ENCODE data around the gene NRN1L.

GRCh38 chr16:67842509-67843342 is 42.0 kb upstream of the NRN1L start:
- TF ChIP-seq CTCF (IDR thresholded peaks at IDR 0.05; ENCODE audit: low read length) (peak; percentile 59), EZH2 (IDR thresholded peaks at IDR 0.05; ENCODE audit: borderline replicate concordance, low read length) (no peak)

Data from OCI-LY1 (cell line).